ENCODE results near the gene COPB2.

The COPB2 gene

DNA sequence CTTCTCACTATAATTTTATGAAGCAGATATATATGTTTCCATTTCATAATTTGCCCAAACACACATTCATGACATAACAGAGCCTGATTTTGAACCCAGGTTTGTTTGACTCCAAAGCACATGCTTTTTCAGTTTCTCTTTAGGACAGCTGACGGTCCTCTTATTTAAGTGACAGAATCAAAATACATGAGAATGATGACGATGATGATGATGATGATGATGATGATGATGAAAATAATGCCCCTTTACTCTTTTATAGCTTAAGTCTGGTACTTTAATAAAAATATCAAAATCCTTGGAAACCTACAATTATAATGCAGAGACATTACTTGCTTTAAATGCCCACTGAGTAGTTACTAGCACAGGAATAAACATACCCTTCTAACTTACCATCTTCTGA, 15.3 kb downstream of the COPB2 start:
- no peak for DNase-seq
- no peak overlapping the region for H3K4me3 ChIP-seq (ENCODE audit: low read depth, low read length)
- H3K36me3 ChIP-seq (replicated peaks) = peaks cover 91% of the 10 kb centered on the region
- TF ChIP-seq, protein P1, sequence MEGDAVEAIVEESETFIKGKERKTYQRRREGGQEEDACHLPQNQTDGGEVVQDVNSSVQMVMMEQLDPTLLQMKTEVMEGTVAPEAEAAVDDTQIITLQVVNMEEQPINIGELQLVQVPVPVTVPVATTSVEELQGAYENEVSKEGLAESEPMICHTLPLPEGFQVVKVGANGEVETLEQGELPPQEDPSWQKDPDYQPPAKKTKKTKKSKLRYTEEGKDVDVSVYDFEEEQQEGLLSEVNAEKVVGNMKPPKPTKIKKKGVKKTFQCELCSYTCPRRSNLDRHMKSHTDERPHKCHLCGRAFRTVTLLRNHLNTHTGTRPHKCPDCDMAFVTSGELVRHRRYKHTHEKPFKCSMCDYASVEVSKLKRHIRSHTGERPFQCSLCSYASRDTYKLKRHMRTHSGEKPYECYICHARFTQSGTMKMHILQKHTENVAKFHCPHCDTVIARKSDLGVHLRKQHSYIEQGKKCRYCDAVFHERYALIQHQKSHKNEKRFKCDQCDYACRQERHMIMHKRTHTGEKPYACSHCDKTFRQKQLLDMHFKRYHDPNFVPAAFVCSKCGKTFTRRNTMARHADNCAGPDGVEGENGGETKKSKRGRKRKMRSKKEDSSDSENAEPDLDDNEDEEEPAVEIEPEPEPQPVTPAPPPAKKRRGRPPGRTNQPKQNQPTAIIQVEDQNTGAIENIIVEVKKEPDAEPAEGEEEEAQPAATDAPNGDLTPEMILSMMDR (IDR thresholded peaks at IDR 0.05; ENCODE audit: low read depth, low read length, missing control alignments) = no peak
- no peaks in the 10 kb centered on the region for H3K27me3 ChIP-seq (replicated peaks)
- in situ Hi-C loops (cut with HindIII; ENCODE audit: low pct_ligation_motif_present, low sequenced_read_pairs) = no loop called here
- H3K27ac ChIP-seq = no peak overlapping the region

DNA sequence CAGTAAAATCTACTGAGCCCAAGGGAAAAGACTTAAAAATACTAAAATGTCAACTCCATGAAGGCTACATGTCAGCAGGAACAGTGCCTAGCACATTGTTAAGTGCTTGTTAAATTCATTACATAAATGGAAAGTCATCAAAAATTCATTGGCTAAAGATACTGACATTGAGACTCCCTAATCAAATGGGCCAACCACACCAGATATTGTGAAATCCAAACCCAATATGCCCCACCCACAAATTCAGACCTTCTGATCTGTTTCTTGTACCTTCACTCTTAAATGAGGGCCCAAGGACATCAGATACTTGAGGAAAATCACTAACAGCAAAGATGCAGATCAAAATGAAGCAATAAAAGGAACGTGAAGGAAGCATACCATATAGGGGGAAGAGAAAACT, 24.9 kb downstream of the COPB2 start:
- Histone ChIP-seq H3K4me3 (ENCODE audit: low read depth, low read length) (no peak overlapping the region), H3K36me3 (replicated peaks) (peaks cover 89% of the 10 kb centered on the region), H3K27ac (no peak overlapping the region), H3K27me3 (replicated peaks) (no peaks in the 10 kb centered on the region)
- in situ Hi-C loops (cut with HindIII; ENCODE audit: low pct_ligation_motif_present, low sequenced_read_pairs) = no loop called here
- no peak for DNase-seq
- TF ChIP-seq, protein P1 (IDR thresholded peaks at IDR 0.05; ENCODE audit: low read depth, low read length, missing control alignments) = no peak

DNA sequence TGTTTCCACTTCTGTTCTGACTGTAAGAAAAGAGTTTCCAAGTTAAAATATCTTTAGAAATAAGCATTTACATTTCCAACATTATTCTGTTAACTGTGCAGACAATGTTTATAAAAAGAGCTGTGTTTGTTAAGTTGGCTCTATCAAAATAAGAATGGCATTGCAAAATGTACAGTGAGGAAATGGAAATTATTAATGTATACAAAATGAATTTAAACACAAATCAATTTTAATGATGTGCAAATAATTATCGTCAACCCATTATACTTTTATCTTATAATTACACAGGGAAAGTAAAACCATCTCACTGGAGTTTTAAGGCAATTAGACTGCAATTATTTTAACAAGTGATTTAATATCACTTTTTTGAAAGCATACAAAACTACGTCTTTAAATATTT, 28.2 kb downstream of the COPB2 start:
- in situ Hi-C loops (cut with HindIII; ENCODE audit: low pct_ligation_motif_present, low sequenced_read_pairs) = no loop called here
- peaks cover 94% of the 10 kb centered on the region for H3K36me3 ChIP-seq (replicated peaks)

DNA sequence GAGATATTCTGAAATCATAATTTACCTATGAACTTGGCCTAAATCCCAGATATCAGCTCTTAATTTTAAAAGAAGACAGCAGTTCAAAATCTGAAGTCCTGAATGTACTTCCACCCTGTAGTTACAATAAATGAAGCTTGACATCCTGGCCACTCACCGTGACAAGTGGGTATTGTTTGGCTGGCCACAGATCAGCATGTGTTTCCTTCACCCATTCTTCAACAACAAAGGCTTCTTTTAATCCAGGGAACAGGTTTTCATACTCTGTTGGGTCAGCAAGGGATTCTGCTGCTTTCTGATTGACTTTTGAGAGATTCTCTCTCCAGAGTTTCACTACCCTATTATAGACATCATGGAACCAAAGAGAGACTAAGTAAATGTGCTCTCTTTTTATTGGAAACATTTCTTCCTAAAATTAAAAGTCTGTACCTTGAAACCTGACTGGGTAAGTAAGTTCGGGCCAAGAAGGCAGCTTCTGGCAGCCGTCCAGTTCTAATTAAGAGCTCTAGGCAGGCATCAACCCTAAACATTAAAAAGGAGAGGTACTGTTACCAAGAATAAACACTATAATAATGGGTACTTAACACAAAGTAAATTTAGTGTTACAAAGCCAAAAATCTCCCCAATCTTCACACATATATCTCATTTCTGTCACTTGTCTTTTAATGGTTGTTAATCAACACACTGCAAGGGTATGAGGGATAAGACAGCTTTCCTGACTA, 30.4 kb downstream of the COPB2 start:
- DNase-seq = no peak
- H3K27ac ChIP-seq = no peak overlapping the region
- TF ChIP-seq, protein P1 (IDR thresholded peaks at IDR 0.05; ENCODE audit: low read depth, low read length, missing control alignments) = no peak
- no peak overlapping the region for H3K4me3 ChIP-seq (ENCODE audit: low read depth, low read length)
- no peaks in the 10 kb centered on the region for H3K27me3 ChIP-seq (replicated peaks)
- H3K36me3 ChIP-seq (replicated peaks) = peaks cover 94% of the 10 kb centered on the region
- in situ Hi-C loops (cut with HindIII; ENCODE audit: low pct_ligation_motif_present, low sequenced_read_pairs) = no loop called here

More for the DNA sequence above, 28.2 kb downstream of the COPB2 start:
- TF ChIP-seq, protein P1 (IDR thresholded peaks at IDR 0.05; ENCODE audit: low read depth, low read length, missing control alignments) = no peak
- H3K27ac ChIP-seq = no peak overlapping the region
- no peak for DNase-seq
- H3K27me3 ChIP-seq (replicated peaks) = no peaks in the 10 kb centered on the region
- H3K4me3 ChIP-seq (ENCODE audit: low read depth, low read length) = no peak overlapping the region

DNA sequence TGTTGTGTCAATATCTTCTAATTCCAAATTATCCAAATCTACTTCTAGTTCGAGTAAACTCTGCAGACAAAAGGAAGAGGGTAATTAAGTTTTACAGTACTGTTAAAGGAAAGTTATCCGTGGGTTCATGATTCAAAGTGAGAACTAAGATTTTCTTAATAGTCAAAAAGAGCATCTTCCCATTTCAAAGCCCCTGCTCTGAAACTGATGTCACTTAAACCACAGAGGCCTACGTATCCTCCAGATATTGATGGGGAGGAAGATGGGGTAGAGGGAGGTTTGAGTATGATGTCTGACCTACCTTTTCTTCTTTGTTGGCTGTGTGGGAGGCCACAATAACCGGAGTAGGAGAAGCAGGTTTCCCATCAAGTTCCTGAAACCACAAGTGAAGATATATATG, 31.5 kb downstream of the COPB2 start:
- Histone ChIP-seq H3K27ac (no peak overlapping the region), H3K4me3 (ENCODE audit: low read depth, low read length) (no peak overlapping the region), H3K36me3 (replicated peaks) (peaks cover 90% of the 10 kb centered on the region), H3K27me3 (replicated peaks) (no peaks in the 10 kb centered on the region)
- no peak for DNase-seq
- TF ChIP-seq, protein P1 (IDR thresholded peaks at IDR 0.05; ENCODE audit: low read depth, low read length, missing control alignments) = no peak
- in situ Hi-C loops (cut with HindIII; ENCODE audit: low pct_ligation_motif_present, low sequenced_read_pairs) = no loop called here

DNA sequence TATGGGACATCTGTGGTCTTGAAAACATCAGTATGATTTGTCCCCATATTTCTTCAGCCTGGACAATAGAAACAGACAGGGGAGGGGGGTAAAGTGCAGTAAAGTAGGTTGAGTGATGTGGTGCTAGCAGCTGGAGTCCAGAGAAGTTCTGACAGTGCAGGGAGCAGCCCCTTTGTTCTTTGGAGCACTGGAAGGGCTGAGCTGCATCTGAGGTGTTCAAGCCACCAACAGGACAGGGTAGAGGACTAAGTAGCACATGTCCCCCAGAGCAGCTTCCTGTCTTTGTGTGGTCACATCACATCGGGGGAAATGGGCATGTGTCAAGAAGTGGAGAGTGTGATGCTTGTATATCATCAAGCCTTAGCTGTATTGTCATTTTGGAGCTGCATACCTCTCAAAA, 33.6 kb downstream of the COPB2 start:
- no peak overlapping the region for H3K4me3 ChIP-seq (ENCODE audit: low read depth, low read length)
- TF ChIP-seq, protein P1 (IDR thresholded peaks at IDR 0.05; ENCODE audit: low read depth, low read length, missing control alignments) = no peak
- H3K27ac ChIP-seq = no peak overlapping the region
- in situ Hi-C loops (cut with HindIII; ENCODE audit: low pct_ligation_motif_present, low sequenced_read_pairs) = no loop called here
- peaks cover 91% of the 10 kb centered on the region for H3K36me3 ChIP-seq (replicated peaks)
- no peak for DNase-seq
- no peaks in the 10 kb centered on the region for H3K27me3 ChIP-seq (replicated peaks)

All from brain microvascular endothelial cell (primary cell).